Neural progenitor cell (in vitro differentiated cells): ENCODE measurements around the gene HES2. TPM values are rescaled to one million over a fixed set of nuclear protein-coding genes. Genes with fewer than 3 reads are reported as not detected.
A peak's percentile ranks its signal among the peaks of the same experiment; 100 is the strongest.

ENCODE experiments used
- DNase-seq: peaks from one replicate; pipeline ENCODE4 v3.0.0-alpha.2; 2016; ENCODE audit warnings: low spot score
- H2AFZ ChIP-seq: fragments of 200-600 bp; sonication (generic); replicated peaks from 2 replicates; pipeline ENCODE4 v1.6.1; 2016; ENCODE audit warnings: antibody characterized with exemption
- H3F3A ChIP-seq: fragments of 200-600 bp; sonication (generic); 2 replicates; pipeline ENCODE4 v1.6.1; 2016; ENCODE audit warnings: antibody characterized with exemption, low read depth
- H3K27ac ChIP-seq: fragments of 200-600 bp; sonication (generic); 2 replicates; pipeline ENCODE4 v1.5.1; 2016; ENCODE audit warnings: mild to moderate bottlenecking
- H3K27me3 ChIP-seq: fragments of 200-600 bp; sonication (generic); 2 replicates; pipeline ENCODE4 v1.6.1; 2016; ENCODE audit warnings: mild to moderate bottlenecking, moderate library complexity
- H3K36me3 ChIP-seq: fragments of 200-600 bp; sonication (generic); 2 replicates; pipeline ENCODE4 v1.5.1; 2016
- H3K4me1 ChIP-seq: fragments of 200-600 bp; sonication (generic); 2 replicates; pipeline ENCODE4 v1.6.1; 2016; ENCODE audit warnings: mixed run types
- H3K4me2 ChIP-seq: fragments of 200-600 bp; sonication (generic); 2 replicates; pipeline ENCODE4 v1.6.1; 2016
- H3K4me3 ChIP-seq: fragments of 200-600 bp; sonication (generic); 2 replicates; pipeline ENCODE4 v1.5.1; 2016
- H3K79me2 ChIP-seq: fragments of 200-600 bp; sonication (generic); 2 replicates; pipeline ENCODE4 v1.6.1; 2016; ENCODE audit warnings: low read depth
- H3K9ac ChIP-seq: fragments of 200-600 bp; sonication (generic); 2 replicates; pipeline ENCODE4 v1.6.1; 2016
- H3K9me3 ChIP-seq: fragments of 200-600 bp; sonication (generic); 2 replicates; pipeline ENCODE4 v1.5.1; 2016; ENCODE audit warnings: low read depth
- H4K20me1 ChIP-seq: fragments of 200-600 bp; sonication (generic); 2 replicates; pipeline ENCODE4 v1.6.1; 2016; ENCODE audit warnings: low read depth
- H3K27ac Mint-ChIP-seq: 3 replicates; pipeline ENCODE4 v1.8.0; 2021; ENCODE audit warnings: mixed read lengths
- H3K27me3 Mint-ChIP-seq: 2 replicates; pipeline ENCODE4 v1.8.0; 2022; ENCODE audit warnings: low read depth, mild to moderate bottlenecking, inconsistent platforms, moderate library complexity, mixed read lengths; ENCODE audit not compliant: insufficient read depth
- H3K36me3 Mint-ChIP-seq: 3 replicates; pipeline ENCODE4 v1.8.0; 2021; ENCODE audit warnings: mixed read lengths
- H3K4me1 Mint-ChIP-seq: 3 replicates; pipeline ENCODE4 v1.8.0; 2021; ENCODE audit warnings: mixed read lengths
- H3K4me3 Mint-ChIP-seq: 3 replicates; pipeline ENCODE4 v1.8.0; 2021; ENCODE audit warnings: mild to moderate bottlenecking, moderate library complexity, mixed read lengths
- H3K9me3 Mint-ChIP-seq: 3 replicates; pipeline ENCODE4 v1.8.0; 2020; ENCODE audit warnings: mixed read lengths
- EZH2 ChIP-seq: fragments of 200-600 bp; sonication (generic); IDR thresholded peaks from 2 replicates; pipeline ENCODE4 v1.6.1; 2017; ENCODE audit warnings: antibody characterized with exemption, mild to moderate bottlenecking, moderate library complexity
- EZH2phosphoT487 ChIP-seq: fragments of 200-600 bp; sonication (generic); IDR thresholded peaks from 2 replicates; pipeline ENCODE4 v1.6.1; 2017; ENCODE audit warnings: antibody characterized with exemption
- total RNA-seq: library from RNA; depleted of rRNA; stranded (reverse); fragments of >200 nt; gene quantifications from 2 replicates; pipeline ENCODE4 v1.2.3, GENCODE V29; 2015; ENCODE audit warnings: low replicate concordance
- TF ChIP-seq, protein P1 (sequence below): fragments of 200-600 bp; sonication (generic); IDR thresholded peaks from 2 replicates; pipeline ENCODE4 v1.5.1; 2017; ENCODE audit warnings: antibody characterized with exemption, mild to moderate bottlenecking

HES2 gene
- total RNA-seq, 1 donor from 2014 or later, result 0.04 TPM

DNA sequence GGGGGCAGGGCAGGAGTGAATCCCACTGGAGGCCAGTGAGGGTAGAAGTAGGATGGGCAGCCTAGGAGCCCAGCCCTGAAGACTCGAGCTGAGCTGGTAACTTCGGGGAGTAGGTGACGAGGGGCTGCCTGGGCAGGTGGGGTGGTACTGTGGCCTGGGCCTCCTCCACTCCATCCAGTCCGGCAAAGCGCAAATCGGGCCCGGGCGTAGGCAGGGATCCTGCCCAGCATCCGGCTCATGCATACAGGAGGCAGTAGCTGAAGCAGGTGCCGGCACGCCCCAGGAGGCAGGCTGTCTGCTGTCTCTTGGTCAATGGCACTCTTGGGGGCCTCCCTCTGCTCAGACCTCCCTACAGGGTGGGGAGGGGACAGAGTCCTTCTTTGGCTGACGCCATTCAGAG lies 47.5 kb upstream of the HES2 start:
- no peak for TF ChIP-seq EZH2phosphoT487

DNA sequence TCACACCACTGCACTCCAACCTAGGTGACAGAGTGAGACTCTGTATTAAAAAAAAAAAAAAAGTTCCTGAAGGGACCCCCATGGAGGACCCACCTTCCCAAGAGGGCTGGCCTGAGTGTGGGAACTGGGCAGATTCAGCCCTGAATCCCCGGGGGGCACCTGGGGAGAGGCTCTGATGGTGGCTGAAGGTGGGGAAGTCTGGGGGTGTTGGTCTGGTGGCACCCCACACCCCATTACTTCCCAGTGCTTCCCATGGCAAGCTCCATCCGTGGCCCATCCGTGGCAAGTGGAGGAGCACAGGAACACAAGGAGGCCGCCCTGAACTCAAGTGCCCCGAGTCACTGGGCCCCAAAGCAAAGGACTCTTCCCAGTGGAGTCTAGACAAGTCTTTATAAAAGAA lies 47.0 kb upstream of the HES2 start:
- H3K9ac ChIP-seq, result no peak overlapping the region
- TF ChIP-seq, protein P1, sequence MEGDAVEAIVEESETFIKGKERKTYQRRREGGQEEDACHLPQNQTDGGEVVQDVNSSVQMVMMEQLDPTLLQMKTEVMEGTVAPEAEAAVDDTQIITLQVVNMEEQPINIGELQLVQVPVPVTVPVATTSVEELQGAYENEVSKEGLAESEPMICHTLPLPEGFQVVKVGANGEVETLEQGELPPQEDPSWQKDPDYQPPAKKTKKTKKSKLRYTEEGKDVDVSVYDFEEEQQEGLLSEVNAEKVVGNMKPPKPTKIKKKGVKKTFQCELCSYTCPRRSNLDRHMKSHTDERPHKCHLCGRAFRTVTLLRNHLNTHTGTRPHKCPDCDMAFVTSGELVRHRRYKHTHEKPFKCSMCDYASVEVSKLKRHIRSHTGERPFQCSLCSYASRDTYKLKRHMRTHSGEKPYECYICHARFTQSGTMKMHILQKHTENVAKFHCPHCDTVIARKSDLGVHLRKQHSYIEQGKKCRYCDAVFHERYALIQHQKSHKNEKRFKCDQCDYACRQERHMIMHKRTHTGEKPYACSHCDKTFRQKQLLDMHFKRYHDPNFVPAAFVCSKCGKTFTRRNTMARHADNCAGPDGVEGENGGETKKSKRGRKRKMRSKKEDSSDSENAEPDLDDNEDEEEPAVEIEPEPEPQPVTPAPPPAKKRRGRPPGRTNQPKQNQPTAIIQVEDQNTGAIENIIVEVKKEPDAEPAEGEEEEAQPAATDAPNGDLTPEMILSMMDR, result no peak
- TF ChIP-seq EZH2phosphoT487, result no peak
- TF ChIP-seq EZH2, result no peak
- no peak overlapping the region for H3K27ac ChIP-seq
- H3K4me1 ChIP-seq, result peaks cover 10% of the 10 kb centered on the region
- no peaks in the 10 kb centered on the region for H3F3A ChIP-seq
- H3K36me3 ChIP-seq, result no peaks in the 10 kb centered on the region
- Mint-ChIP-seq H3K4me1 (no peaks in the 10 kb centered on the region), H3K36me3 (peaks cover 6% of the 10 kb centered on the region), H3K4me3 (no peak overlapping the region), H3K27me3 (peaks cover 2% of the 10 kb centered on the region), H3K27ac (no peak overlapping the region), H3K9me3 (no peaks in the 10 kb centered on the region)
- peaks cover 28% of the 10 kb centered on the region for H3K27me3 ChIP-seq
- no peak overlapping the region for H3K4me3 ChIP-seq
- H3K79me2 ChIP-seq, result no peaks in the 10 kb centered on the region
- DNase-seq, result no peak
- no peak overlapping the region for H2AFZ ChIP-seq
- no peaks in the 10 kb centered on the region for H3K9me3 ChIP-seq
- H4K20me1 ChIP-seq, result no peaks in the 10 kb centered on the region
- H3K4me2 ChIP-seq, result no peak overlapping the region

More for the DNA sequence above, 47.5 kb upstream of the HES2 start:
- Mint-ChIP-seq H3K9me3 (no peaks in the 10 kb centered on the region), H3K27ac (no peak overlapping the region), H3K4me1 (no peaks in the 10 kb centered on the region), H3K4me3 (no peak overlapping the region), H3K27me3 (peaks cover 4% of the 10 kb centered on the region), H3K36me3 (peaks cover 6% of the 10 kb centered on the region)
- no peak overlapping the region for H3K9ac ChIP-seq
- H2AFZ ChIP-seq, result no peak overlapping the region
- no peak overlapping the region for H3K27ac ChIP-seq
- no peaks in the 10 kb centered on the region for H3K36me3 ChIP-seq
- H3K79me2 ChIP-seq, result no peaks in the 10 kb centered on the region
- no peak overlapping the region for H3K4me3 ChIP-seq
- H3K4me2 ChIP-seq, result no peak overlapping the region
- peaks cover 10% of the 10 kb centered on the region for H3K4me1 ChIP-seq
- no peaks in the 10 kb centered on the region for H3F3A ChIP-seq
- H4K20me1 ChIP-seq, result no peaks in the 10 kb centered on the region
- DNase-seq, result no peak
- peaks cover 28% of the 10 kb centered on the region for H3K27me3 ChIP-seq
- no peaks in the 10 kb centered on the region for H3K9me3 ChIP-seq

DNA sequence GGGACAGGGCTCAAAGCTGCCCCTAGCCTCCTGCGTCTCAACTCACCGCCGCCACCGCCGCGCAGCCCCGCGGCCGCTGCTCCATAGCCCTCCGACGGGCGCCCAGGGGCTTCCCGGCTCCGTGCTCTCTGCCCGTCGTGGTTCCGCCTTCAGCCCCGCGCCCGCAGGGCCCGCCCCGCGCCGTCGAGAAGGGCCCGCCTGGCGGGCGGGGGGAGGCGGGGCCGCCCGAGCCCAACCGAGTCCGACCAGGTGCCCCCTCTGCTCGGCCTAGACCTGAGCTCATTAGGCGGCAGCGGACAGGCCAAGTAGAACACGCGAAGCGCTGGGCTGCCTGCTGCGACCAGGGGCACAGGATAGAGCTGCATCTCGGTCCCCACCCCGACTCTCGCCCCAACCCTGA lies 46.3 kb upstream of the HES2 start, which contains the start of gene TNFRSF25:
Gene TNFRSF25 (minus strand): TSS at position 151 of the 400 bp plus-strand sequence. CDS start 66 bp downstream, at position 85.
- no peak within 1 kb of the TSS for H2AFZ ChIP-seq
- H3K27me3 Mint-ChIP-seq, result peaks cover 2% of the 10 kb centered on the region
- peaks cover 22% of the 10 kb centered on the region for H3K27me3 ChIP-seq
- H3K9ac ChIP-seq, result no peak within 1 kb of the TSS
- DNase-seq, result peak; percentile 45
- no peaks in the 10 kb centered on the region for H3K9me3 Mint-ChIP-seq
- no peaks in the 10 kb centered on the region for H3F3A ChIP-seq
- no peak within 1 kb of the TSS for H3K27ac Mint-ChIP-seq
- no peaks in the 10 kb centered on the region for H3K9me3 ChIP-seq
- H3K36me3 ChIP-seq, result no peaks in the 10 kb centered on the region
- H3K4me2 ChIP-seq, result peak within 1 kb of the TSS; percentile 42
- no peak within 1 kb of the TSS for H3K4me3 Mint-ChIP-seq
- no peaks in the 10 kb centered on the region for H3K79me2 ChIP-seq
- H4K20me1 ChIP-seq, result no peaks in the 10 kb centered on the region
- H3K27ac ChIP-seq, result no peak within 1 kb of the TSS
- H3K4me1 Mint-ChIP-seq, result peaks cover under 1% of the 10 kb centered on the region
- no peak within 1 kb of the TSS for H3K4me3 ChIP-seq
- no peak for TF ChIP-seq EZH2
- TF ChIP-seq EZH2phosphoT487, result no peak
- TF ChIP-seq, protein P1, result no peak
- H3K36me3 Mint-ChIP-seq, result peaks cover 6% of the 10 kb centered on the region
- H3K4me1 ChIP-seq, result peaks cover 10% of the 10 kb centered on the region

DNA sequence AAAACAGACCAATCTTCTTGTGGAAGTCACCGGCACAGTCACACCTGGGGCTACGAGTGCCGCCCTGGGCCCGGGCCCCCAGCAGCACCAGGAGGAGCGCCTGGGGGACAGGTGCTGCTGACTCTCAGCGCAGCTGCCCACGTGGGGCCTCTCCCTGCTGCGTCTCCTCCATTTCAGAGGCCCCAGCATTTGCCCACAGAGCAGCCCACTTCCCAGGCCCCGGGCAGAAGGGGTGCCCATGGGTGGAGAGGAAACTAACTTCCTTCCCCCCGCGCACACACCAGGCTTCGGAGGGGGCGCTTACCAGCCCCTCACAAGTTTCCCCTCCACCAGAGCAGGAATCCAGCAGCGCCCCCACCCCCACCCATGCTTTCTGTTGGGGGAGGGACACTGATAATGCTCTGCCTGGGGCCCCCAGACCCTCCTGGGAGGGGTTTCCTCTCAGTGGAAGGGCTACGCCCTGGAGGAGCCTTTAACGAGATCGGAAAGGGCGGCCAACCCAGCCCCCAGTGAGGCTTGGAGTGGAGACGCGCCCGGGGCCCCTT lies 45.8 kb upstream of the HES2 start:
- Histone ChIP-seq H3K27me3 (peaks cover 17% of the 10 kb centered on the region), H3K9me3 (no peaks in the 10 kb centered on the region), H4K20me1 (no peaks in the 10 kb centered on the region), H3K4me1 (peaks cover 13% of the 10 kb centered on the region), H2AFZ (no peak overlapping the region), H3F3A (no peaks in the 10 kb centered on the region), H3K27ac (no peak overlapping the region), H3K79me2 (no peaks in the 10 kb centered on the region), H3K4me3 (no peak overlapping the region), H3K36me3 (no peaks in the 10 kb centered on the region), H3K4me2 (peak overlapping the region; percentile 42), H3K9ac (no peak overlapping the region)
- Mint-ChIP-seq H3K9me3 (no peaks in the 10 kb centered on the region), H3K27me3 (peaks cover 2% of the 10 kb centered on the region), H3K4me3 (no peak overlapping the region), H3K27ac (no peak overlapping the region), H3K36me3 (peaks cover 6% of the 10 kb centered on the region), H3K4me1 (peaks cover 4% of the 10 kb centered on the region)
- no peak for DNase-seq
- TF ChIP-seq EZH2phosphoT487 (no peak), EZH2 (no peak)
- TF ChIP-seq, protein P1, result no peak
